ENCODE measurements around the gene ALOX5. TPM values are rescaled to one million over a fixed set of nuclear protein-coding genes. Genes with fewer than 3 reads are reported as not detected.

The ALOX5 gene
- total RNA-seq, 1 donor from 2014 or later, result 1.6 TPM

DNA sequence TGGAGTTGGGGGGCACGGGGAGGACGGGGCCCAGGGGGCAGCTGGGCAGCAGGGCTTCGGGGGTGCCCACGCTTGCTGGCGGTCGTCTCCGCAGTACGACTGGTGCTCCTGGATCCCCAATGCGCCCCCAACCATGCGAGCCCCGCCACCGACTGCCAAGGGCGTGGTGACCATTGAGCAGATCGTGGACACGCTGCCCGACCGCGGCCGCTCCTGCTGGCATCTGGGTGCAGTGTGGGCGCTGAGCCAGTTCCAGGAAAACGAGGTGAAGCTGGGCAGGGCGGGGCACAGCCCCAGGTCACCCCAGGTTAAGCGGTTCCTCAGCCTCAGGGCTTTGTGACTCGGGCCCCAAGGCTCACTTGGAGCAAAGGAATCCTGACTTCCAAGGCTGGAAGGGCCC is 70.0 kb downstream of the ALOX5 start:
- DNase-seq (ENCODE audit: low spot score), result no peak
- Histone ChIP-seq H3K79me2 (ENCODE audit: low read depth) (no peaks in the 10 kb centered on the region), H4K20me1 (ENCODE audit: low read depth) (no peaks in the 10 kb centered on the region), H3K4me1 (no peaks in the 10 kb centered on the region), H2AFZ (replicated peaks) (no peak overlapping the region), H3F3A (ENCODE audit: low read depth) (no peaks in the 10 kb centered on the region), H3K36me3 (no peaks in the 10 kb centered on the region), H3K4me2 (no peak overlapping the region), H3K27me3 (no peaks in the 10 kb centered on the region), H3K9me3 (ENCODE audit: low read depth) (no peaks in the 10 kb centered on the region), H3K27ac (no peak overlapping the region), H3K9ac (no peak overlapping the region), H3K4me3 (no peak overlapping the region)
- Mint-ChIP-seq H3K36me3 (no peaks in the 10 kb centered on the region), H3K4me1 (no peaks in the 10 kb centered on the region), H3K4me3 (no peak overlapping the region), H3K27ac (no peak overlapping the region), H3K9me3 (no peaks in the 10 kb centered on the region), H3K27me3 (ENCODE audit: insufficient read depth, low read depth) (peaks cover 8% of the 10 kb centered on the region)
- TF ChIP-seq, protein P1, sequence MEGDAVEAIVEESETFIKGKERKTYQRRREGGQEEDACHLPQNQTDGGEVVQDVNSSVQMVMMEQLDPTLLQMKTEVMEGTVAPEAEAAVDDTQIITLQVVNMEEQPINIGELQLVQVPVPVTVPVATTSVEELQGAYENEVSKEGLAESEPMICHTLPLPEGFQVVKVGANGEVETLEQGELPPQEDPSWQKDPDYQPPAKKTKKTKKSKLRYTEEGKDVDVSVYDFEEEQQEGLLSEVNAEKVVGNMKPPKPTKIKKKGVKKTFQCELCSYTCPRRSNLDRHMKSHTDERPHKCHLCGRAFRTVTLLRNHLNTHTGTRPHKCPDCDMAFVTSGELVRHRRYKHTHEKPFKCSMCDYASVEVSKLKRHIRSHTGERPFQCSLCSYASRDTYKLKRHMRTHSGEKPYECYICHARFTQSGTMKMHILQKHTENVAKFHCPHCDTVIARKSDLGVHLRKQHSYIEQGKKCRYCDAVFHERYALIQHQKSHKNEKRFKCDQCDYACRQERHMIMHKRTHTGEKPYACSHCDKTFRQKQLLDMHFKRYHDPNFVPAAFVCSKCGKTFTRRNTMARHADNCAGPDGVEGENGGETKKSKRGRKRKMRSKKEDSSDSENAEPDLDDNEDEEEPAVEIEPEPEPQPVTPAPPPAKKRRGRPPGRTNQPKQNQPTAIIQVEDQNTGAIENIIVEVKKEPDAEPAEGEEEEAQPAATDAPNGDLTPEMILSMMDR (IDR thresholded peaks at IDR 0.05), result no peak
- no peak for TF ChIP-seq EZH2phosphoT487 (IDR thresholded peaks at IDR 0.05)
- TF ChIP-seq EZH2 (IDR thresholded peaks at IDR 0.05), result no peak

DNA sequence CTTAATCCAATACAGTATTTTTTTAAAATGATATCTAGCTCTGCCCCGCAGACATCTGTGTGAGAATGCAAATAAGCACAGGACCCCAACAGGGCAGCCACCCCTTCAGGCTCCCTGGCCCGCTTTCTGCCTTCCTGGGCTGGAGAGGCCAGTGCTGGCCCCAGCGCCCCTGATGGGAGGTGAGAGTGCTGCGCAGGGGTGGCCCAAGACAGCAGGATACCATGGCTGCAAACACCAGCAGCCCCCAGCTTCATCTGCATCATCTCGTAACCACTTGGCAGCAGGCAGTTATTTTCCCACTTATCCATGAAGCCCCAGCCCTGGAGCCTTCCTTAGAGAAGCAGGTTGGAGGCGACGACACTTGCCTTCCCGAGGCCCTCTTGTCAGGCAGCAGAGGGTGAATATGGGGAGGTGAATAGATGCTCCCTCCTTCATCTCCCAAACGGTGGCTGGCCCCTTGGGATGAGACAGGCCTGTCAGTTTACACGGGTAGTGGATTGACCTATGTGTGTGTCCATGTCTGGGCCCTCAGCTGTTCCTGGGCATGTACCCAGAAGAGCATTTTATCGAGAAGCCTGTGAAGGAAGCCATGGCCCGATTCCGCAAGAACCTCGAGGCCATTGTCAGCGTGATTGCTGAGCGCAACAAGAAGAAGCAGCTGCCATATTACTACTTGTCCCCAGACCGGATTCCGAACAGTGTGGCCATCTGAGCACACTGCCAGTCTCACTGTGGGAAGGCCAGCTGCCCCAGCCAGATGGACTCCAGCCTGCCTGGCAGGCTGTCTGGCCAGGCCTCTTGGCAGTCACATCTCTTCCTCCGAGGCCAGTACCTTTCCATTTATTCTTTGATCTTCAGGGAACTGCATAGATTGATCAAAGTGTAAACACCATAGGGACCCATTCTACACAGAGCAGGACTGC is 71.2 kb downstream of the ALOX5 start:
- Mint-ChIP-seq H3K4me3 (no peak overlapping the region), H3K4me1 (no peaks in the 10 kb centered on the region), H3K9me3 (no peaks in the 10 kb centered on the region), H3K27me3 (ENCODE audit: insufficient read depth, low read depth) (peaks cover 5% of the 10 kb centered on the region), H3K36me3 (no peaks in the 10 kb centered on the region), H3K27ac (no peak overlapping the region)
- Histone ChIP-seq H3K27ac (no peak overlapping the region), H3K9me3 (ENCODE audit: low read depth) (no peaks in the 10 kb centered on the region), H3K79me2 (ENCODE audit: low read depth) (no peaks in the 10 kb centered on the region), H3K9ac (no peak overlapping the region), H3K36me3 (no peaks in the 10 kb centered on the region), H4K20me1 (ENCODE audit: low read depth) (no peaks in the 10 kb centered on the region), H3K27me3 (no peaks in the 10 kb centered on the region), H2AFZ (replicated peaks) (no peak overlapping the region), H3K4me1 (no peaks in the 10 kb centered on the region), H3F3A (ENCODE audit: low read depth) (no peaks in the 10 kb centered on the region), H3K4me3 (no peak overlapping the region), H3K4me2 (no peak overlapping the region)
- no peak for DNase-seq (ENCODE audit: low spot score)
- TF ChIP-seq, protein P1 (IDR thresholded peaks at IDR 0.05), result no peak
- TF ChIP-seq EZH2 (IDR thresholded peaks at IDR 0.05) (no peak), EZH2phosphoT487 (IDR thresholded peaks at IDR 0.05) (no peak)

DNA sequence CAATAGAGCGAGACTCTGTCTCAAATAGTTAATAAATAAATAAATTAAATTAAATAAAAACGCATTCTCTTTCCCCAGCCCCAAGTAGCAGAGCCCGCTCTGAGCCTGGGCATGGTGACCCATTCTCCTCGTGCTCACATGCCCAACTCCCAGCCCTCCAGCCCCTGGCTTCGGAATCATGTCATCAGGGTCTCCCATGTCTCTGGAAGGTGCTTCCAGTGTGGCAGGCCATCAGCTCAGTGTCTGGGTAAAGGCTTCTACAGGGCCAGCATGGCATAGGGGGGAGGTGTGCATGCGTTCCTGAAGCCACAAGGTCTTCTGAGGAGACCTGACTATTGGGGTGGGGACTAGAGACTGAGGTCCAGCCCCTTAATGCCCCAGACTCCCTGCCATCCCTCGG is 72.8 kb downstream of the ALOX5 start:
- H3K4me3 Mint-ChIP-seq, result no peak overlapping the region
- no peak for TF ChIP-seq EZH2phosphoT487 (IDR thresholded peaks at IDR 0.05)
- TF ChIP-seq, protein P1 (IDR thresholded peaks at IDR 0.05), result no peak
- no peak for TF ChIP-seq EZH2 (IDR thresholded peaks at IDR 0.05)
- no peak overlapping the region for H3K27ac ChIP-seq

More for the DNA sequence above, 72.8 kb downstream of the ALOX5 start:
- no peaks in the 10 kb centered on the region for H3K36me3 ChIP-seq
- no peaks in the 10 kb centered on the region for H4K20me1 ChIP-seq (ENCODE audit: low read depth)
- H3K4me2 ChIP-seq, result no peak overlapping the region
- H3K79me2 ChIP-seq (ENCODE audit: low read depth), result no peaks in the 10 kb centered on the region
- H3K27me3 Mint-ChIP-seq (ENCODE audit: insufficient read depth, low read depth), result peaks cover 7% of the 10 kb centered on the region
- no peaks in the 10 kb centered on the region for H3K4me1 Mint-ChIP-seq
- no peak overlapping the region for H3K27ac Mint-ChIP-seq
- H3K36me3 Mint-ChIP-seq, result no peaks in the 10 kb centered on the region
- no peak overlapping the region for H3K4me3 ChIP-seq
- no peak for DNase-seq (ENCODE audit: low spot score)
- H3K9me3 ChIP-seq (ENCODE audit: low read depth), result no peaks in the 10 kb centered on the region
- no peaks in the 10 kb centered on the region for H3F3A ChIP-seq (ENCODE audit: low read depth)
- no peaks in the 10 kb centered on the region for H3K9me3 Mint-ChIP-seq
- H3K27me3 ChIP-seq, result no peaks in the 10 kb centered on the region
- no peak overlapping the region for H3K9ac ChIP-seq
- no peaks in the 10 kb centered on the region for H3K4me1 ChIP-seq
- no peak overlapping the region for H2AFZ ChIP-seq (replicated peaks)
